Liver (tissue), 9 donors: ENCODE results near the gene CEP131. TPM values are rescaled to one million over a fixed set of nuclear protein-coding genes. Genes with fewer than 3 reads are reported as not detected.
A peak's percentile ranks its signal among the peaks of the same experiment; 100 is the strongest.

Source experiments
- DNase-seq: peaks from one replicate; pipeline ENCODE4 v3.0.0-alpha.2; 2017; ENCODE audit warnings: low spot score
- H3K27ac ChIP-seq, 2 donors: one replicate each; pipeline ENCODE4 v1.7.0; 2013; ENCODE audit warnings: inconsistent platforms in 2 of 2, low read length in 2 of 2, control low read depth in 1 of 2, low read depth in 1 of 2, mild to moderate bottlenecking in 1 of 2
- H3K27me3 ChIP-seq, 4 donors: one replicate each; pipeline versions ENCODE4 v1.6.1 to v1.7.0; 2013; ENCODE audit warnings: low read length in 3 of 4, inconsistent platforms in 1 of 4, mild to moderate bottlenecking in 1 of 4, moderate library complexity in 1 of 4; ENCODE audit not compliant: control insufficient read depth in 4 of 4, insufficient read depth in 4 of 4
- H3K36me3 ChIP-seq, 4 donors: one replicate each; pipeline versions ENCODE4 v1.6.1 to v1.7.0; 2013; ENCODE audit warnings: low read length in 3 of 4, mild to moderate bottlenecking in 3 of 4, low read depth in 1 of 4, moderate library complexity in 1 of 4; ENCODE audit not compliant: control insufficient read depth in 4 of 4, insufficient read depth in 3 of 4
- H3K4me1 ChIP-seq, 4 donors: one replicate each; pipeline versions ENCODE4 v1.6.1 to v1.7.0; 2013; ENCODE audit warnings: low read length in 3 of 4, mild to moderate bottlenecking in 3 of 4, moderate library complexity in 1 of 4; ENCODE audit not compliant: control insufficient read depth in 4 of 4, insufficient read depth in 4 of 4
- H3K4me3 ChIP-seq, 3 donors: one replicate each; pipeline versions ENCODE4 v1.6.1 to v1.7.0; 2013; ENCODE audit warnings: low read length in 3 of 3, control low read depth in 1 of 3, low read depth in 1 of 3, mild to moderate bottlenecking in 1 of 3
- H3K9ac ChIP-seq, 2 donors: one replicate each; pipeline ENCODE4 v1.7.0; 2013; ENCODE audit warnings: low read length in 2 of 2, mild to moderate bottlenecking in 2 of 2, moderate library complexity in 2 of 2, control low read depth in 1 of 2, low read depth in 1 of 2
- H3K9me3 ChIP-seq, 4 donors: one replicate each; pipeline versions ENCODE4 v1.6.1 to v1.7.0; 2013; ENCODE audit warnings: low read length in 3 of 4; ENCODE audit not compliant: control insufficient read depth in 4 of 4
- ATF3 ChIP-seq: IDR thresholded peaks from 2 replicates; pipeline ENCODE4 v1.6.1; 2016; ENCODE audit warnings: antibody characterized with exemption
- CTCF ChIP-seq: fragments of 150-350 bp; IDR thresholded peaks from 2 replicates; pipeline ENCODE4 v1.5.1; 2017; ENCODE audit warnings: improper control_type of control experiment, low read depth, low read length; ENCODE audit not compliant: missing input control
- EGR1 ChIP-seq, 2 donors: IDR thresholded peaks; 2 replicates each; pipeline ENCODE4 v1.6.1; 2016 to 2018; ENCODE audit warnings: antibody characterized with exemption in 2 of 2, low read depth in 2 of 2
- FOXA1 ChIP-seq: IDR thresholded peaks from 2 replicates; pipeline ENCODE4 v1.6.1; 2016; ENCODE audit warnings: antibody characterized with exemption
- GABPA ChIP-seq, 2 donors: IDR thresholded peaks in 1 of 2; conservative IDR thresholded peaks in 1 of 2; 2 replicates each; pipeline ENCODE4 v1.6.1; 2016; ENCODE audit warnings: antibody characterized with exemption in 2 of 2, mild to moderate bottlenecking in 1 of 2, moderate library complexity in 1 of 2
- HNF4A ChIP-seq, 2 donors: conservative IDR thresholded peaks; 2 replicates each; pipeline ENCODE4 v1.6.1; 2016; ENCODE audit warnings: antibody characterized with exemption in 2 of 2, mild to moderate bottlenecking in 2 of 2
- HNF4G ChIP-seq: IDR thresholded peaks from 2 replicates; pipeline ENCODE4 v1.6.1; 2016; ENCODE audit warnings: antibody characterized with exemption
- JUND ChIP-seq, 2 donors: IDR thresholded peaks; 2 replicates each; pipeline ENCODE4 v1.6.1; 2016; ENCODE audit warnings: antibody characterized with exemption in 2 of 2
- MAX ChIP-seq: IDR thresholded peaks from 2 replicates; pipeline ENCODE4 v1.6.1; 2016; ENCODE audit warnings: antibody characterized with exemption
- NR2F2 ChIP-seq: IDR thresholded peaks from 2 replicates; pipeline ENCODE4 v1.6.1; 2016; ENCODE audit warnings: antibody characterized with exemption
- RAD21 ChIP-seq, 2 donors: IDR thresholded peaks; 2 replicates each; pipeline ENCODE4 v1.6.1; 2016; ENCODE audit warnings: antibody characterized with exemption in 2 of 2, mild to moderate bottlenecking in 2 of 2
- REST ChIP-seq: IDR thresholded peaks from 2 replicates; pipeline ENCODE4 v1.6.1; 2016; ENCODE audit warnings: antibody characterized with exemption, mild to moderate bottlenecking
- RXRA ChIP-seq, 2 donors: IDR thresholded peaks; 2 replicates each; pipeline ENCODE4 v1.6.1; 2017 to 2018; ENCODE audit warnings: antibody characterized with exemption in 2 of 2, mild to moderate bottlenecking in 1 of 2
- SP1 ChIP-seq: IDR thresholded peaks from 2 replicates; pipeline ENCODE4 v1.6.1; 2018; ENCODE audit warnings: antibody characterized with exemption, mild to moderate bottlenecking
- TAF1 ChIP-seq: conservative IDR thresholded peaks from 2 replicates; pipeline ENCODE4 v1.6.1; 2016; ENCODE audit warnings: antibody characterized with exemption, mild to moderate bottlenecking
- YY1 ChIP-seq: IDR thresholded peaks from 2 replicates; pipeline ENCODE4 v1.6.1; 2016; ENCODE audit warnings: antibody characterized with exemption, mild to moderate bottlenecking
- ZBTB33 ChIP-seq: IDR thresholded peaks from 2 replicates; pipeline ENCODE4 v1.6.1; 2016; ENCODE audit warnings: antibody characterized with exemption
- WGBS: extraction: QIAGEN DNeasy Blood & Tissue Kit; methylation state at CpG from one replicate; pipeline ENCODE4 v1.1.7; 2013; 5-methylcytosine and 5-hydroxymethylcytosine counted together
- polyA plus RNA-seq, 2 donors: library from polyadenylated mRNA; stranded (reverse) in 1 of 2; unstranded in 1 of 2; fragments of 200-250 nt in 1 of 2; fragments of >200 nt in 1 of 2; fragmentation: Nextera tagmentation in 1 of 2; extraction: Ambion mirVana in 1 of 2; gene quantifications; one replicate each; pipeline versions ENCODE4 v1.2.1 to v1.2.3, GENCODE V29; 2013 to 2015
- total RNA-seq, 2 donors: library from RNA; depleted of rRNA; stranded (reverse); fragments of >200 nt; gene quantifications; one replicate each; pipeline ENCODE4 v1.2.3, GENCODE V29; 2014
- donor health status: healthy.
- donor health status: healthy.
- donor health status: healthy.
- donor health status: healthy.
- donor health status: healthy.

CEP131 gene
- total and polyA plus RNA-seq, 4 donors: 0.71 to 6.3 (median 2.2) TPM

- H3K27ac ChIP-seq: peak overlapping the region in 1 of 2 donors; percentile 18
- no peaks in the 10 kb centered on the region for H3K9me3 ChIP-seq
- 83% methylated on average over 14 of the region's 14 CpGs for WGBS
- H3K27me3 ChIP-seq: peaks cover 0 to 2% (median 0%) of the 10 kb centered on the region in 4 donors
- H3K9ac ChIP-seq: no peak overlapping the region
- H3K4me1 ChIP-seq: no peaks in the 10 kb centered on the region
- no peak overlapping the region for H3K4me3 ChIP-seq
- no peak for DNase-seq
- no peaks in the 10 kb centered on the region for H3K36me3 ChIP-seq
- no peak for TF ChIP-seq HNF4G
- TF ChIP-seq SP1: no peak
- TF ChIP-seq JUND (IDR thresholded peaks at IDR 0.05): no peak
- TF ChIP-seq TAF1: no peak
- no peak for TF ChIP-seq REST
- no peak for TF ChIP-seq GABPA (IDR thresholded peaks at IDR 0.05 in 1 of 2, conservative IDR thresholded peaks at IDR 0.05 in 1 of 2)
- no peak for TF ChIP-seq ATF3
- TF ChIP-seq ZBTB33: no peak
- no peak for TF ChIP-seq NR2F2
- TF ChIP-seq FOXA1: no peak
- no peak for TF ChIP-seq RXRA (IDR thresholded peaks at IDR 0.05)
- TF ChIP-seq EGR1 (IDR thresholded peaks at IDR 0.05; ENCODE audit: low read depth in 2 of 2): no peak
Observed at GRCh38 chr17:81148986-81149533, 73.7 kb downstream of the CEP131 start.

GRCh38 chr17:81148571-81148970 is 74.2 kb downstream of the CEP131 start:
- no peak overlapping the region for H3K4me3 ChIP-seq
- peaks cover 0 to 2% (median 0%) of the 10 kb centered on the region in 4 donors for H3K27me3 ChIP-seq
- no peaks in the 10 kb centered on the region for H3K36me3 ChIP-seq
- H3K9me3 ChIP-seq: no peaks in the 10 kb centered on the region
- no peak overlapping the region for H3K27ac ChIP-seq
- H3K4me1 ChIP-seq: no peaks in the 10 kb centered on the region
- H3K9ac ChIP-seq: no peak overlapping the region
- WGBS: 88% methylated on average over 15 of the region's 15 CpGs
- DNase-seq: no peak
- TF ChIP-seq CTCF (no peak), FOXA1 (no peak), SP1 (no peak), HNF4A (conservative IDR thresholded peaks at IDR 0.05) (no peak), MAX (no peak), GABPA (IDR thresholded peaks at IDR 0.05 in 1 of 2, conservative IDR thresholded peaks at IDR 0.05 in 1 of 2) (no peak), YY1 (no peak), RAD21 (IDR thresholded peaks at IDR 0.05) (no peak), NR2F2 (no peak), HNF4G (no peak), EGR1 (IDR thresholded peaks at IDR 0.05; ENCODE audit: low read depth in 2 of 2) (no peak), ATF3 (no peak)
